ENCODE measurements around the gene CCDC63.
"Not testable (repeated sequence)": the region's sequence is repeated elsewhere in the genome, so short reads cannot be mapped to it uniquely, and the experiment has no call there.

CCDC63 gene

GRCh38 chr12:110844551-110845338 is 2.0 kb upstream of the CCDC63 start:
- no peak for DNase-seq (ENCODE audit: low read depth)

DNA sequence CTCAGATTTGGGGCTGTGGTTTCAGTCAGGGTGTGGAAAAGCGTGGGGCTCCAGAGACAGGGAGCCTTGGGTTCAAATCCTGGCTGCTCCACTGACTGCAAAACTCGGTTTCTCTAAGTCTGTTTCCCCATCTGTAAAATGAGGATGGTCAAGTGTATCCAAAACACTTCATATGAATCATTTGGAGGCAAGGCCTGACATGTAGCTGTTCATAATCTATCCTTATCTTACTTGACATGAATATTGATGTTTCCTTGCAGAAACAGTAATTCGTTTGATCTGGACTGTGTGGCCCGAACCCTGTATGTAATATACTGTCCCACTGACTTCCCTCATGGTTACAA is 1.5 kb upstream of the CCDC63 start:
- no peak for DNase-seq (ENCODE audit: low read depth)

DNA sequence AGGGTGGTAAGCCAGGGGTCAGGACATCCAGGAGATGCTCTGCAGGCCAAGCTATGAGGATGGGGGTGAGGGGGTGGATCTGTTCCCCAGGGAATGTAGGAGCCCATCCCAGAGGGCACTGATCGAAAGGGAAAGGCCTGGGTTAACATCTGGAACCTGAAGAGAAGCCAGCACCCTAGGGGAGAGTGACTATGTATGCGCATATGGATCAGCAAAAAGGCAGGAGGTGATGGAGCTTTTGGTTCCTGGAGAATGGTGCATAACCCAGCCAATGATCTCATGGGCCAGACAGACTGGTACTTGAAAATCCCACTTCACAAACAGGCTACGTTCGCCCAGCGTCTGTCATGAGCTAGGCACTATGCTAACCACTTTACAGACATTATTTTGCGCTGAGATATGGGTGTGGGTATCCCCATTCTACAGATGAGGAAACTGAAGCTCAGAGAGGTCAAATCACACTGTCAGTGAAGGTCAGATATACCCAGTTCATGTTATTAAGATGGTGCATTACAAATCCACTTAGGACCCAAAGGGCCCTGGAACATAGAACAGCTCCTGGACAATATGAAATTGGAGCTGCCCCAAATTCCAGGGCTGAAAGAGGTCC is 1.6 kb downstream of the CCDC63 start:
- no peak for DNase-seq (ENCODE audit: low read depth)

DNA sequence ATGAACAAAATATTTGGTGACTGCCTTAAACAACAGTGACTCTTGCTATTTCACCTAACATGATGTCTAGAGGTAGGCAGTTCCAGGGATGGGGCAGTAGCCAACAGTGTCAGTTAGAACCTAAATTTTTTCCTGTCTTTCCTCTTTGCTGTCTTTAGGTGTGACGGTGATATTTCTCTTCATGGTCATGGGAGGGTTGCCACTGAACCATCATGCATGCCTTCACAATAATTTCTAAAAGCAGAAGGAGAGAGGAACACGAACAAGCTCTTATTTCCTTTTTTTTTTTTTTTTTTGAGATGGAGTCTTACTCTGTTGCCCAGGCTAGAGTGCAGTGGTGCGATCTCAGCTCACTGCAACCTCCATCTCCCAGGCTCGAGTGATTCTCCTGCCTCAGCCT is 2.4 kb downstream of the CCDC63 start:
- DNase-seq (ENCODE audit: low read depth), result no peak

GRCh38 chr12:110849748-110850403 is 3.1 kb downstream of the CCDC63 start:
- no peak for DNase-seq (ENCODE audit: low read depth)

DNA sequence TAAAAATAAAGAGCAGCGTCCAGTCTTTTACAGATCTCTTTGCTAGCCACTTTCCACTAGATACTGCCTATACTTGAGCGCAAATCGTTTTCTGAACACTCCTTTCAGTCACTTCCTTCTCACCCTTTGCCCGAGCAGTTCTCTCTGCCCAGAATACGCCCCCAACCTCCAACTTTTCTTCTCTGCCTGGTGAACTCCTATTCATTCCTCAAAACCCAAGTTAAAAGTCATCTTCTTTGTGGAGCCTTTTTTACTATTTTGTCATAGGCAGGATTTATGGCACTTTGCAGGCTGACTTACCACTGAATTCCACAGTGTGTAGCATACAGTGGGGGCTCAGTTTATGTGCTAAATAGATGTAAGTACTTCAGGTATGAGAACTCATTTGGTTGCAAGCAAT is 4.0 kb downstream of the CCDC63 start:
- no peak for DNase-seq (ENCODE audit: low read depth)

DNA sequence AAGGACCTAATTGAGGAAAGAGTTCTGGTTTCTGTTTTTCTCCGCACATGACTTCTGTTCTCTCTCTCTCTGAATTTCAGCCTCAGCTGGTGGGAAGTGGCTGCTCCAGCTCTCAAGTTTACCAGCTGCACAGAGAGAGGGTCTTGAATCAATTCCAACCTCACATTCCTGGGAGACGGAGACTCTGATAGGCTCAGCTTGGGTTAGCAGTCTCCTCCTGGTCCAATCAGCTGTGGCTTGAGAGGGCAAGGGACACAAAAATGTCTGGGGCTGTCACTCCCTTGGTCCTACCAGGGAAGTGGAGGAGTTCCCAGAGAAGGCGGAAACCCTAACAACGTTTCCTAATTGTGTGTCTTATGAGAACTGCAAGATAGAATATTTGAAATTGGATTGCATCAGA is 7.0 kb downstream of the CCDC63 start:
- DNase-seq (ENCODE audit: low read depth), result no peak

GRCh38 chr12:110856542-110856941 is 9.8 kb downstream of the CCDC63 start:
- DNase-seq (ENCODE audit: low read depth), result no peak

DNA sequence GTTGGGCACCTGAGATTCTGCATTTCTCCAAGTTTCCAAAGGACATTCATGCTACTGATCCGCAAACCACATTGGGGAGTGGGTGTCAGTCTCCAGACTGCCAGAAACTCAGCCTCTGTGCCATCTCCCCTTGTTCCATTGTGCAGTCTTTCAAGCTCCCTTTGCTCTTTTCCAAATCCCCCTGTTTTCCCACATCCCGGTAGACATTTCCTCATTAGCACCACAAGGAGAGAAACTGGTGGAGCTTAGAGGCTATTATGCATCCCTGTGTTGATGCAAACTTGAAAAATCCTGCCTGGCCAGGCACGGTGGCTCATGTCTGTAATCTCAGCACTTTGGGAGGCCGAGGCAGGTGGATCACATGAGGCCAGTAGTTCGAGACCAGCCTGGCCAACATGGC is 10.7 kb downstream of the CCDC63 start:
- no peak for DNase-seq (ENCODE audit: low read depth)

DNA sequence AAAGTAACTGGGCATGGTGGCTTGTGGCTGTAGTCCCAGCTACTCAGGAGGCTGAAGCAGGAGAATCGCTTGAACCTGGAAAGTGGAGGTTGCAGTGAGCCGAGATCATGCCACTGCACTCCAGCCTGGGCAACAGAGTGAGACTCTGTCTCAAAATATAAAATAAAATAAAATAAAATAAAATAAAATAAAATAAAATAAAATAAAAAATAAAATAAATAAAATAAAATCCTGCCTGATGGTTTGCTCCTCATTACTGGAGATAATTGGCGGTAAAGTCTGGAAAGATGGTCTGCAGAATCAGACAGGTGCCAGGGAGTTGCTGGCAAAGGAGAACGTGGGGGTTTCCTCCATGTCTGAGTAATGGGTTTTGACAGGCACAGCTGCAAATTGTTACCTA is 11.2 kb downstream of the CCDC63 start:
- DNase-seq (ENCODE audit: low read depth), result not testable (repeated sequence)

- DNase-seq (ENCODE audit: low read depth), result no peak
These were observed 12.1 kb downstream of the CCDC63 start for GRCh38 chr12:110858848-110859247.

- no peak for DNase-seq (ENCODE audit: low read depth)
These were observed 14.1 kb downstream of the CCDC63 start for GRCh38 chr12:110860833-110861296.

DNA sequence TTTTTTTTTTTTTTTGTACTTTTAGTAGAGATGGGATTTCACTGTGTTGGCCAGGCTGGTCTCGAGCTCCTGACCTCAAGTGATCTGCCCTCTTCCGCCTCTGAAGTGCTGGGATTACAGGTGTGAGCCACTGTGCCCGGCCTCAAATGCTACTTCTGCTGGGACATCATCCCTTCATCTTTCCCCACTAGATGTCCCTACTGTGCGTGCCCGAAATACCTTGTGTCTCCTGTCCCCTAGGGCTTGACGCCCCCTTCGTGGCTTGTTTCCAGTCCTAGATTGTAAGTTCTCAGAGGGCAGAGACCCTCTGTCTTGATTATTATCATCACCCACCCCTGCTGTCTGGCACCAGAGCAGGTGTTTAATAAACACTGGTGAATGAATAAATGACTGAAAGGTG is 14.9 kb downstream of the CCDC63 start:
- no peak for DNase-seq (ENCODE audit: low read depth)

- DNase-seq (ENCODE audit: low read depth), result no peak
These were observed 15.5 kb downstream of the CCDC63 start for GRCh38 chr12:110862329-110862728.

DNA sequence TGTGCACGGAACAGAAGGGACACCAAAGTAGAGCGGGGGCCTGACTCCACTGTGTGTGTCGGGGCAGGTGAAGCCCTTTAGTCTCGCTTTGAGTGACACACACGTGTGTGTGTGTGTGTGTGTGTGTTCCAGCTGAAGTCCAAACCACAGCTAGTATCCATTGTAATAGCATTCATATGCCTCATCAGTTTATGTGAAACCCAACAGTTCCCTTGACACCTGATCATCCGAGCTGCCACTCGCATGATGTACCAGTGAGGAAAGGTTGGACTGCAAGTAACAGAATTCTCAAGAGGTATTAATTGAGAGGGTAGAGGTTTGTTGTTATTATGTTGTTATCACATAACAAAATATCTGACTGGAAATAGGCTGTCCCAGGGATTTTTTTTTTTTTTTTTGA is 16.4 kb downstream of the CCDC63 start:
- DNase-seq (ENCODE audit: low read depth), result no peak

- no peak for DNase-seq (ENCODE audit: low read depth)
These were observed 18.7 kb downstream of the CCDC63 start for GRCh38 chr12:110865521-110865920.

GRCh38 chr12:110869026-110869425 is 22.2 kb downstream of the CCDC63 start:
- DNase-seq (ENCODE audit: low read depth), result no peak

- no peak for DNase-seq (ENCODE audit: low read depth)
These were observed 23.0 kb downstream of the CCDC63 start for GRCh38 chr12:110869803-110870202.

DNA sequence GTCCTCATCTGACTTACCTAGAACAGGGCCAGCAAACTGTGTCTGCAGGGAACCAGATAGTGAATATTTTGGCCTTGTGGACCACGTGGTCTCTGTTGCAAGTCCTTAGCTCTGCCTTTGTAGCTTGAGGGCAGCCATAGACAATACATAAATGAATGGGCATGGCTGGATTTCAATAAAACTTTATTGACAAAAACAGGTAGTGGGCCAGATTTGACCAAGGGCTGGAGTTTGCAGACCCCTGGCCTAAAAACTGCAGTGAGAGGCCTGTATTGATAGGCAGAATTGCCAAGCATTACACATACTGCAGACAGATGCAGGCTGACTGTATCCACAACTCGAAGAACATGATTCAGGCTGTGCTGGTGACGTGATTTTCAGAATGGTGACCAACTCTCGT is 25.3 kb downstream of the CCDC63 start:
- DNase-seq (ENCODE audit: low read depth), result no peak

DNA sequence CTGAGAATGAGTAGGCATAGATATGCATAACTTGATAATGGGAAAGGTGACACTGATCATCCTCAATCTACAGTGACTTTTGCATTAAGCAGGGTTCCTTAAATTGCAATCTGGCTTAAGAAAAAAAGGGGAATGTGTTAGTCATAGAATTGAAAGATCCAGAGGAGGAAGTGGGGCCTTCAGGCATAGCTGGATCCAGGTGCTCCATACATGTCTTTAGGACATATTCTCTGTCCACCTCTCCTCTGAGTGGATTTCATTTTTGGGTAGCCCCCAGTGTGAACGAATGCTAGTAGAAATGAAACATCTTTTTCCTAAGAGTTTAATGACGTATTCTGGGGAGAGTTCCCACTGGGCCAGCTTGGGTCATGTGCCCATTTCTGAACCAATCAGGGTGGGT is 27.6 kb downstream of the CCDC63 start:
- DNase-seq (ENCODE audit: low read depth), result no peak

GRCh38 chr12:110874781-110875180 is 28.0 kb downstream of the CCDC63 start:
- no peak for DNase-seq (ENCODE audit: low read depth)

- DNase-seq (ENCODE audit: low read depth), result no peak
These were observed 33.9 kb downstream of the CCDC63 start for GRCh38 chr12:110880651-110881050.

DNA sequence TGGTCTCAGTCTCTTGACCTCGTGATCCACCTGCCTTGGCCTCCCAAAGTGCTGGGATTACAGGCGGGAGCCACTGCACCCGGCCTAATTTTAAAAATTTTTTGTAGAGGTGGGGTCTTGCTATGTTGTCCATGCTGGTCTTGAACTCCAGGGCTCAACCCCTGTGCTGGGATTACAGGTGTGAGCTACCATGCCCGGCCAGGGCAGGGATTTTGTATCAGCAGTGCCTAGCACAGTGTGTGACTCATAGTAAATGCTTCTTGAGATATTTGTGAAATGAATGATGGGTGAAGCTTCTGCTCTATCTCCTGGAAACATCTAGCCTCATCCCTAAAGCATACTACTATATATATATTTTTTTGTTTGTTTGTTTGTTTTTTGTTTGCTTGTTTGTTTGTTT is 36.5 kb downstream of the CCDC63 start:
- DNase-seq (ENCODE audit: low read depth), result no peak

All from activated T-helper 1 cell treated with Interleukin-2 at 50 U/mL for 16 hours (primary cell).